ENCODE measurements around the gene TERF2IP. TPM values are rescaled to one million over a fixed set of nuclear protein-coding genes. Genes with fewer than 3 reads are reported as not detected.
A peak's percentile ranks its signal among the peaks of the same experiment; 100 is the strongest.

Gene TERF2IP
- 10 to 100 TPM; 23.1 to 27.6 TPM for polyA plus RNA-seq

GRCh38 chr16:75647492-75648264, at the start of gene TERF2IP, which contains the start of gene KARS1:
TSS of gene TERF2IP (plus strand) at chr16:75647773. CDS start at chr16:75647883, 110 bp downstream.
TSS of gene KARS1 (minus strand) at chr16:75647665. CDS start at chr16:75647639, 26 bp downstream.
- peak within 1 kb of the TSS; percentile 98 to 100 for H3K27ac ChIP-seq (ENCODE audit: low read depth in 2 of 2, low read length in 1 of 2)

GRCh38 chr16:75599452-75600277, 47.9 kb upstream of the TERF2IP start:
- no peaks in the 10 kb centered on the region for H3K9me3 ChIP-seq (ENCODE audit: control insufficient read depth in 2 of 2, insufficient read depth in 1 of 2, low read depth in 1 of 2, low read length in 1 of 2)
- H3K27me3 ChIP-seq (ENCODE audit: control insufficient read depth in 1 of 2, insufficient read depth in 2 of 2, low read length in 2 of 2) = no peaks in the 10 kb centered on the region
- H3K4me3 ChIP-seq (ENCODE audit: low read depth in 1 of 2, low read length in 2 of 2) = no peak overlapping the region
- H3K27ac ChIP-seq (ENCODE audit: low read depth in 2 of 2, low read length in 1 of 2) = no peak overlapping the region
- H3K36me3 ChIP-seq (ENCODE audit: control insufficient read depth in 2 of 2, insufficient read depth in 2 of 2, low read length in 1 of 2) = peaks cover 10 to 25% of the 10 kb centered on the region in 2 donors
- 90% methylated on average over 6 of the region's 6 CpGs for WGBS, 2 donors
- H3K4me1 ChIP-seq (ENCODE audit: control insufficient read depth in 2 of 2, insufficient read depth in 2 of 2, low read length in 1 of 2) = no peaks in the 10 kb centered on the region

More at GRCh38 chr16:75647492-75648264, at the start of gene TERF2IP, which contains the start of gene KARS1:
- 0 to 1% methylated on average over 72 to 76 of the region's 76 CpGs for WGBS, 2 donors
- no peaks in the 10 kb centered on the region for H3K9me3 ChIP-seq (ENCODE audit: control insufficient read depth in 2 of 2, insufficient read depth in 1 of 2, low read depth in 1 of 2, low read length in 1 of 2)
- no peaks in the 10 kb centered on the region for H3K27me3 ChIP-seq (ENCODE audit: control insufficient read depth in 1 of 2, insufficient read depth in 2 of 2, low read length in 2 of 2)
- peaks cover 0 to 6% of the 10 kb centered on the region in 2 donors for H3K4me1 ChIP-seq (ENCODE audit: control insufficient read depth in 2 of 2, insufficient read depth in 2 of 2, low read length in 1 of 2)
- H3K36me3 ChIP-seq (ENCODE audit: control insufficient read depth in 2 of 2, insufficient read depth in 2 of 2, low read length in 1 of 2) = peaks cover 0 to 2% of the 10 kb centered on the region in 2 donors
- H3K4me3 ChIP-seq (ENCODE audit: low read depth in 1 of 2, low read length in 2 of 2) = peak within 1 kb of the TSS; percentile 98 to 99

- Histone ChIP-seq H3K9me3 (ENCODE audit: control insufficient read depth in 2 of 2, insufficient read depth in 1 of 2, low read depth in 1 of 2, low read length in 1 of 2) (no peaks in the 10 kb centered on the region), H3K4me3 (ENCODE audit: low read depth in 1 of 2, low read length in 2 of 2) (no peak overlapping the region), H3K27ac (ENCODE audit: low read depth in 2 of 2, low read length in 1 of 2) (no peak overlapping the region), H3K4me1 (ENCODE audit: control insufficient read depth in 2 of 2, insufficient read depth in 2 of 2, low read length in 1 of 2) (no peaks in the 10 kb centered on the region), H3K27me3 (ENCODE audit: control insufficient read depth in 1 of 2, insufficient read depth in 2 of 2, low read length in 2 of 2) (no peaks in the 10 kb centered on the region), H3K36me3 (ENCODE audit: control insufficient read depth in 2 of 2, insufficient read depth in 2 of 2, low read length in 1 of 2) (peaks cover 8 to 28% of the 10 kb centered on the region in 2 donors)
- WGBS, 2 donors = 68 to 76% methylated on average over 4 of the region's 4 CpGs
Measured at GRCh38 chr16:75603241-75603640, 44.3 kb upstream of the TERF2IP start.

GRCh38 chr16:75606507-75606906, 41.1 kb upstream of the TERF2IP start:
- H3K4me1 ChIP-seq (ENCODE audit: control insufficient read depth in 2 of 2, insufficient read depth in 2 of 2, low read length in 1 of 2) = no peaks in the 10 kb centered on the region
- no peak overlapping the region for H3K4me3 ChIP-seq (ENCODE audit: low read depth in 1 of 2, low read length in 2 of 2)
- H3K27me3 ChIP-seq (ENCODE audit: control insufficient read depth in 1 of 2, insufficient read depth in 2 of 2, low read length in 2 of 2) = no peaks in the 10 kb centered on the region
- H3K27ac ChIP-seq (ENCODE audit: low read depth in 2 of 2, low read length in 1 of 2) = no peak overlapping the region
- 98 to 100% methylated on average over 1 of the region's 1 CpG for WGBS, 2 donors
- peaks cover 9 to 20% of the 10 kb centered on the region in 2 donors for H3K36me3 ChIP-seq (ENCODE audit: control insufficient read depth in 2 of 2, insufficient read depth in 2 of 2, low read length in 1 of 2)
- no peaks in the 10 kb centered on the region for H3K9me3 ChIP-seq (ENCODE audit: control insufficient read depth in 2 of 2, insufficient read depth in 1 of 2, low read depth in 1 of 2, low read length in 1 of 2)

- WGBS, 2 donors = 97 to 99% methylated on average over 4 of the region's 4 CpGs
- Histone ChIP-seq H3K9me3 (ENCODE audit: control insufficient read depth in 2 of 2, insufficient read depth in 1 of 2, low read depth in 1 of 2, low read length in 1 of 2) (no peaks in the 10 kb centered on the region), H3K36me3 (ENCODE audit: control insufficient read depth in 2 of 2, insufficient read depth in 2 of 2, low read length in 1 of 2) (peaks cover 8 to 13% of the 10 kb centered on the region in 2 donors), H3K27me3 (ENCODE audit: control insufficient read depth in 1 of 2, insufficient read depth in 2 of 2, low read length in 2 of 2) (no peaks in the 10 kb centered on the region), H3K27ac (ENCODE audit: low read depth in 2 of 2, low read length in 1 of 2) (no peak overlapping the region), H3K4me3 (ENCODE audit: low read depth in 1 of 2, low read length in 2 of 2) (no peak overlapping the region), H3K4me1 (ENCODE audit: control insufficient read depth in 2 of 2, insufficient read depth in 2 of 2, low read length in 1 of 2) (no peaks in the 10 kb centered on the region)
Measured at GRCh38 chr16:75614066-75614897, 33.3 kb upstream of the TERF2IP start.

GRCh38 chr16:75615619-75616018, 32.0 kb upstream of the TERF2IP start:
- 97 to 98% methylated on average over 2 of the region's 2 CpGs for WGBS, 2 donors
- Histone ChIP-seq H3K36me3 (ENCODE audit: control insufficient read depth in 2 of 2, insufficient read depth in 2 of 2, low read length in 1 of 2) (peaks cover 10 to 13% of the 10 kb centered on the region in 2 donors), H3K4me1 (ENCODE audit: control insufficient read depth in 2 of 2, insufficient read depth in 2 of 2, low read length in 1 of 2) (no peaks in the 10 kb centered on the region)

GRCh38 chr16:75616521-75617010, 31.0 kb upstream of the TERF2IP start:
- Histone ChIP-seq H3K9me3 (ENCODE audit: control insufficient read depth in 2 of 2, insufficient read depth in 1 of 2, low read depth in 1 of 2, low read length in 1 of 2) (no peaks in the 10 kb centered on the region), H3K4me3 (ENCODE audit: low read depth in 1 of 2, low read length in 2 of 2) (no peak overlapping the region), H3K27me3 (ENCODE audit: control insufficient read depth in 1 of 2, insufficient read depth in 2 of 2, low read length in 2 of 2) (no peaks in the 10 kb centered on the region), H3K27ac (ENCODE audit: low read depth in 2 of 2, low read length in 1 of 2) (no peak overlapping the region), H3K36me3 (ENCODE audit: control insufficient read depth in 2 of 2, insufficient read depth in 2 of 2, low read length in 1 of 2) (peaks cover 10 to 13% of the 10 kb centered on the region in 2 donors), H3K4me1 (ENCODE audit: control insufficient read depth in 2 of 2, insufficient read depth in 2 of 2, low read length in 1 of 2) (no peaks in the 10 kb centered on the region)
- 85 to 88% methylated on average over 4 of the region's 4 CpGs for WGBS, 2 donors

More at GRCh38 chr16:75615619-75616018, 32.0 kb upstream of the TERF2IP start:
- no peak overlapping the region for H3K4me3 ChIP-seq (ENCODE audit: low read depth in 1 of 2, low read length in 2 of 2)
- no peaks in the 10 kb centered on the region for H3K27me3 ChIP-seq (ENCODE audit: control insufficient read depth in 1 of 2, insufficient read depth in 2 of 2, low read length in 2 of 2)
- no peaks in the 10 kb centered on the region for H3K9me3 ChIP-seq (ENCODE audit: control insufficient read depth in 2 of 2, insufficient read depth in 1 of 2, low read depth in 1 of 2, low read length in 1 of 2)
- no peak overlapping the region for H3K27ac ChIP-seq (ENCODE audit: low read depth in 2 of 2, low read length in 1 of 2)

- H3K27me3 ChIP-seq (ENCODE audit: control insufficient read depth in 1 of 2, insufficient read depth in 2 of 2, low read length in 2 of 2) = no peaks in the 10 kb centered on the region
- peaks cover 0 to 5% of the 10 kb centered on the region in 2 donors for H3K4me1 ChIP-seq (ENCODE audit: control insufficient read depth in 2 of 2, insufficient read depth in 2 of 2, low read length in 1 of 2)
- WGBS, 2 donors = 86 to 87% methylated on average over 3 of the region's 3 CpGs
- no peak overlapping the region for H3K27ac ChIP-seq (ENCODE audit: low read depth in 2 of 2, low read length in 1 of 2)
- peaks cover 10 to 11% of the 10 kb centered on the region in 2 donors for H3K36me3 ChIP-seq (ENCODE audit: control insufficient read depth in 2 of 2, insufficient read depth in 2 of 2, low read length in 1 of 2)
- H3K4me3 ChIP-seq (ENCODE audit: low read depth in 1 of 2, low read length in 2 of 2) = no peak overlapping the region
- no peaks in the 10 kb centered on the region for H3K9me3 ChIP-seq (ENCODE audit: control insufficient read depth in 2 of 2, insufficient read depth in 1 of 2, low read depth in 1 of 2, low read length in 1 of 2)
Measured at GRCh38 chr16:75617121-75617520, 30.5 kb upstream of the TERF2IP start.

GRCh38 chr16:75618780-75619179, 28.8 kb upstream of the TERF2IP start:
- H3K4me3 ChIP-seq (ENCODE audit: low read depth in 1 of 2, low read length in 2 of 2) = no peak overlapping the region
- no peak overlapping the region for H3K27ac ChIP-seq (ENCODE audit: low read depth in 2 of 2, low read length in 1 of 2)
- no peaks in the 10 kb centered on the region for H3K27me3 ChIP-seq (ENCODE audit: control insufficient read depth in 1 of 2, insufficient read depth in 2 of 2, low read length in 2 of 2)
- peaks cover 0 to 5% of the 10 kb centered on the region in 2 donors for H3K4me1 ChIP-seq (ENCODE audit: control insufficient read depth in 2 of 2, insufficient read depth in 2 of 2, low read length in 1 of 2)
- peaks cover 5 to 7% of the 10 kb centered on the region in 2 donors for H3K36me3 ChIP-seq (ENCODE audit: control insufficient read depth in 2 of 2, insufficient read depth in 2 of 2, low read length in 1 of 2)
- WGBS, 2 donors = 90 to 93% methylated on average over 2 of the region's 2 CpGs
- no peaks in the 10 kb centered on the region for H3K9me3 ChIP-seq (ENCODE audit: control insufficient read depth in 2 of 2, insufficient read depth in 1 of 2, low read depth in 1 of 2, low read length in 1 of 2)

Data from esophagus (tissue), 2 donors.